Renal cortex interstitium (tissue), 11 donors: ENCODE data around the gene ATAD3C. TPM values are rescaled to one million over a fixed set of nuclear protein-coding genes. Genes with fewer than 3 reads are reported as not detected.
"Not testable (repeated sequence)": the region's sequence is repeated elsewhere in the genome, so short reads cannot be mapped to it uniquely, and the experiment has no call there.

Source experiments
- DNase-seq, 11 donors: peaks; one replicate each; pipeline ENCODE4 v3.0.0-alpha.2; 2013; ENCODE audit warnings: low read depth in 9 of 11, low spot score in 4 of 11; ENCODE audit errors: extremely low read depth in 1 of 11
- polyA plus RNA-seq, 3 donors: library from polyadenylated mRNA; unstranded; fragments of 120-200 nt; gene quantifications; one replicate each; pipeline ENCODE4 v1.2.1, GENCODE V29; 2013; ENCODE audit not compliant: insufficient read length in 3 of 3

ATAD3C gene
- polyA plus RNA-seq, 3 donors, result 2.2 to 5.5 (median 2.9) TPM

GRCh38 chr1:1459711-1460110 is 10.2 kb downstream of the ATAD3C start:
- not testable (repeated sequence) for DNase-seq

- DNase-seq, result no peak
These were observed 11.1 kb downstream of the ATAD3C start for GRCh38 chr1:1460540-1461130.

GRCh38 chr1:1461721-1462317 is 12.3 kb downstream of the ATAD3C start:
- DNase-seq, result no peak

GRCh38 chr1:1462318-1462966 is 13.0 kb downstream of the ATAD3C start:
- DNase-seq, result peak in 4 of 11 donors; percentile 17 to 41 (median 28)

GRCh38 chr1:1463312-1463711 is 13.8 kb downstream of the ATAD3C start:
- DNase-seq, result no peak

GRCh38 chr1:1468196-1468985 is 18.9 kb downstream of the ATAD3C start:
- DNase-seq, result not testable (repeated sequence)

GRCh38 chr1:1470626-1471388 is 21.3 kb downstream of the ATAD3C start:
- DNase-seq, result peak in 5 of 11 donors; percentile 2 to 8 (median 5)

- DNase-seq, result peak; percentile 80 to 93 (median 90)
These were observed 22.0 kb downstream of the ATAD3C start, which contains the start of gene ATAD3B for GRCh38 chr1:1471389-1472052. TSS of gene ATAD3B (plus strand) at chr1:1471765. CDS start at chr1:1471885, 120 bp downstream.

GRCh38 chr1:1472053-1472876 is 22.8 kb downstream of the ATAD3C start:
- DNase-seq, result not testable (repeated sequence)

- not testable (repeated sequence) for DNase-seq
These were observed 26.5 kb downstream of the ATAD3C start for GRCh38 chr1:1476011-1476410.

- no peak for DNase-seq
These were observed 27.7 kb downstream of the ATAD3C start for GRCh38 chr1:1477206-1477605.

- no peak for DNase-seq
These were observed 30.3 kb downstream of the ATAD3C start for GRCh38 chr1:1479547-1480487.

- not testable (repeated sequence) for DNase-seq
These were observed 31.0 kb downstream of the ATAD3C start for GRCh38 chr1:1480488-1480867.

- not testable (repeated sequence) for DNase-seq
These were observed 32.3 kb downstream of the ATAD3C start for GRCh38 chr1:1481811-1482210.

GRCh38 chr1:1482856-1483255 is 33.4 kb downstream of the ATAD3C start:
- DNase-seq, result no peak

- no peak for DNase-seq
These were observed 34.2 kb downstream of the ATAD3C start for GRCh38 chr1:1483714-1484113.
